ENCODE data around the gene PHLDB1. TPM values are rescaled to one million over a fixed set of nuclear protein-coding genes. Genes with fewer than 3 reads are reported as not detected.

The PHLDB1 gene
- total and polyA plus RNA-seq, 2 donors (not counting 3 experiments of a cell fraction or from before 2014, with no cell fraction given) = 99.7 to 183 TPM

- H3K9me1 ChIP-seq (replicated peaks; ENCODE audit: control insufficient read depth, extremely low read depth, insufficient read depth, low read length) = no peaks in the 10 kb centered on the region
- no peak for FAIRE-seq
- no peak overlapping the region for H3K27ac ChIP-seq (ENCODE audit: insufficient read depth, low read depth, low read length)
- ChIA-PET POLR2A (no interaction called here), CTCF (interaction anchor here (0.7 to 1.6 kb wide), 3 partner anchors 11 to 53 kb away, joined by 3 to 5 read pairs (median 3); partner anchors contain the start of gene PHLDB1)
- no peaks in the 10 kb centered on the region for H3K27me3 ChIP-seq (ENCODE audit: control insufficient read depth in 2 of 2, insufficient read depth in 2 of 2, low read length in 2 of 2)
- no peak overlapping the region for H3K9ac ChIP-seq (replicated peaks; ENCODE audit: extremely low read depth, insufficient read depth, low read length)
- no peak for TF ChIP-seq MYC (IDR thresholded peaks at IDR 0.05; ENCODE audit: low read depth, low read length)
- TF ChIP-seq MAX (IDR thresholded peaks at IDR 0.05; ENCODE audit: insufficient read depth, insufficient read length) = no peak
- TF ChIP-seq POLR2AphosphoS5 (IDR thresholded peaks at IDR 0.05; ENCODE audit: insufficient read depth, low read depth, low read length) = no peak
- TF ChIP-seq POLR2A (IDR thresholded peaks at IDR 0.05; ENCODE audit: low read depth, low read length) = no peak
- no peak for TF ChIP-seq EZH2 (IDR thresholded peaks at IDR 0.05; ENCODE audit: borderline replicate concordance, low read depth, low read length, severe bottlenecking)
- no peak for TF ChIP-seq GATA2 (IDR thresholded peaks at IDR 0.05; ENCODE audit: insufficient read depth, insufficient read length, low read depth, low read length)
- no peak for TF ChIP-seq FOS (IDR thresholded peaks at IDR 0.05; ENCODE audit: borderline replicate concordance, insufficient read depth, low read length)
- TF ChIP-seq JUN (IDR thresholded peaks at IDR 0.05; ENCODE audit: borderline replicate concordance, insufficient read depth, insufficient read length, low read depth) = no peak
- no peak for TF ChIP-seq CTCF (IDR thresholded peaks at IDR 0.05; ENCODE audit: extremely low read depth in 1 of 2, insufficient read depth in 1 of 2, low read depth in 1 of 2, low read length in 2 of 2)
- no peaks in the 10 kb centered on the region for H3K9me3 ChIP-seq (replicated peaks; ENCODE audit: control insufficient read depth, insufficient read depth, low read length)
- no peaks in the 10 kb centered on the region for H3K4me1 ChIP-seq (ENCODE audit: control insufficient read depth, extremely low read depth, insufficient read depth, low read length)
- no peak overlapping the region for H2AFZ ChIP-seq (ENCODE audit: low read depth, low read length)
- no TSS peak for BruUV-seq (replicated peaks)
- no peak overlapping the region for H3K4me2 ChIP-seq (ENCODE audit: insufficient read depth, low read length)
- H4K20me1 ChIP-seq (replicated peaks; ENCODE audit: control insufficient read depth, extremely low read depth, insufficient read depth, low read length) = no peaks in the 10 kb centered on the region
- DNase-seq (ENCODE audit: low read depth, low spot score) = no peak
- peaks cover 40 to 58% of the 10 kb centered on the region in 2 experiments for H3K36me3 ChIP-seq (ENCODE audit: control insufficient read depth in 2 of 2, extremely low read depth in 1 of 2, insufficient read depth in 2 of 2, low read length in 2 of 2)
- dilution Hi-C loops (cut with MboI; ENCODE audit: extremely low pct_ligation_motif_present, low sequenced_read_pairs) (no loop called here), intact Hi-C loops (cut with micrococcal nuclease) (no loop called here)
- H3K79me2 ChIP-seq (ENCODE audit: control insufficient read depth, insufficient read depth, low read length) = peaks cover 2% of the 10 kb centered on the region
- H3K4me3 ChIP-seq (replicated peaks in 1 of 3; ENCODE audit: insufficient read depth in 1 of 3, low read depth in 1 of 3, low read length in 3 of 3) = no peak overlapping the region
Observed at GRCh38 chr11:118648291-118648690, 40.9 kb downstream of the PHLDB1 start.
